Activated CD8-positive, alpha-beta memory T cell treated with anti-CD3 and anti-CD28 coated beads for 36 hours (primary cell): ENCODE measurements around the gene C6orf118. TPM values are rescaled to one million over a fixed set of nuclear protein-coding genes. Genes with fewer than 3 reads are reported as not detected.

Source experiments
- CTCF ChIA-PET: fragments of 350-600 bp; sonication (Branson Sonifier 250); formaldehyde crosslinking; loops from one replicate; lab custom pipeline; 2021; ENCODE audit warnings: antibody characterized with exemption; lab: Charles Lee
- POLR2A ChIA-PET: fragments of 350-600 bp; sonication (Branson Sonifier 250); formaldehyde crosslinking; loops from one replicate; lab custom pipeline; 2021; ENCODE audit warnings: antibody characterized with exemption; lab: Charles Lee
- total RNA-seq, 2 experiments: library from RNA; stranded (reverse); gene quantifications; one replicate each; pipeline ENCODE4 v1.2.3, GENCODE V29; 2021

C6orf118 gene
- total RNA-seq, result not detected

GRCh38 chr6:165308926-165309731, at the start of gene C6orf118:
Gene C6orf118, minus strand, starts transcription at chr6:165309605. Its CDS starts 19 bp downstream, at chr6:165309586.
- ChIA-PET CTCF (no interaction called here), POLR2A (no interaction called here)

GRCh38 chr6:165345700-165346099, 36.3 kb upstream of the C6orf118 start:
- CTCF ChIA-PET, result no interaction called here
- POLR2A ChIA-PET, result no interaction called here

DNA sequence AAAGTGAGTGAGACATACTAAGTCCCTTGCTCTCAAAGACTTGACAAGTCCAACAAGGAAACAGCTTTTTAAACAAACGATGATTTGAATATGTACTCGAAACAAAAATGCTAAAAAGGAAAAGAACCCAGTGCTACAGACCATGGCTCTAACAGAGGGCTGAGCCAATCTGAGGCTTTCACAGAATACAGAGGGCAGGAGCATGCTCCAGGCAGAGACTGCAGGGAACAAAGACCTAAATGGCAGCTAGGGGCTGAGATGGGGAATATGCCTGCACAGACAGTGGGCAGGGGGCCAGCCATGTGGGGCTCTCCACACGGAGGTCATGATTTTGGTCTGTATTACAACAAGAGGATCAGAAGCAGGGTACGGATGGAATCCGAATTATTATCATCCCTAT, 31.1 kb upstream of the C6orf118 start:
- CTCF ChIA-PET, result no interaction called here

GRCh38 chr6:165325609-165326008, 16.2 kb upstream of the C6orf118 start:
- CTCF ChIA-PET, result no interaction called here
- POLR2A ChIA-PET, result no interaction called here

More for the DNA sequence above, 31.1 kb upstream of the C6orf118 start:
- POLR2A ChIA-PET, result no interaction called here

- CTCF ChIA-PET, result no interaction called here
- POLR2A ChIA-PET, result no interaction called here
Observed at GRCh38 chr6:165321555-165322145, 12.2 kb upstream of the C6orf118 start.

DNA sequence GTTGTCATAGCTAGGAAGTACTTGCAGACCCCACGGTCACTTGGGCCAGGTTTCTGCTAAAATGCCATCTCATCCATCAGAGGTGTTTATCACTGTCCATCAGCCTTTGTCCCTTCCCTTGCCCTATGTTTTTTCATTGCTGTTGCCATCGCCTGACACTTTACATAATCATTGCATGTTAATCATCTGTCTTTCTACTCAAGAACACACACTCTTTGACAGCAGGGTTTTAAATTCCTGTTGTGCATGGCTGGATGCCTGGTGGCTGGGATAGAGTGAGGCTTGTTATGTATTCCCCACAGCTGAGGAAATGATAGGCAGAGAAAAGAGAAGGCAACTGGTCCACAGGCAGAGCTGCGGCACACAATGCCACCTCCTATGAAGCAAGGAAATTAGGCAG, 11.7 kb upstream of the C6orf118 start:
- ChIA-PET POLR2A (no interaction called here), CTCF (no interaction called here)

- POLR2A ChIA-PET, result no interaction called here
- CTCF ChIA-PET, result no interaction called here
Observed at GRCh38 chr6:165317723-165318122, 8.3 kb upstream of the C6orf118 start.

GRCh38 chr6:165306955-165307354, 2.5 kb downstream of the C6orf118 start:
- POLR2A ChIA-PET, result no interaction called here
- CTCF ChIA-PET, result no interaction called here

- POLR2A ChIA-PET, result no interaction called here
- CTCF ChIA-PET, result no interaction called here
Observed at GRCh38 chr6:165301372-165302246, 7.8 kb downstream of the C6orf118 start.

DNA sequence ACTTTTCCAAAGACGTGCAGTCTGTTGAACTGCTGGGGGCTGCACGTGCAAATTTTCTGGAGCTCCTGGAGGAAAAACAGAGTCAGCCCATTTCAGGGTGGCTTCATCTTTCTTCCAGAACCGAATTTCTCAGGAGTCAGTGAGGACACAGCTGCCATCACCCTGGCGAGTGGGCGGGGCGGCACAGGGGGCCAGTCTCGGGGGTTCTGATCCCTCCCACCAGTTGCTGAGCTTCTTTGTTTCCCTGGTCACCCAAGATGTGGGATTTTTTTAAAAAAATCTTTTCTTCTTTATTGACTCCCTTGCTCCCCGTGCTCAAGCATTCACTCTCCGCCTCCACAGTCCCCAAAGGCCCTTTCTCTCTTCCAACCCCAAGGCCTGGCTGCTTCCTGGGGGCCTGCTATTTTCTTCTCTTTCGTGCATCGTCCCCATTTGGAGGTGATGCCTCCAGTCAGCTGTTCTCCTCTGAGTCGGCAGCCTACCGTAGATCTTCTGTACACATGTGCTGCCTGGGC, 8.9 kb downstream of the C6orf118 start:
- POLR2A ChIA-PET, result no interaction called here

GRCh38 chr6:165298875-165299274, 10.5 kb downstream of the C6orf118 start:
- CTCF ChIA-PET, result no interaction called here
- POLR2A ChIA-PET, result no interaction called here

More for the DNA sequence above, 8.9 kb downstream of the C6orf118 start:
- CTCF ChIA-PET, result no interaction called here

- ChIA-PET CTCF (no interaction called here), POLR2A (no interaction called here)
Observed at GRCh38 chr6:165298402-165298801, 11.0 kb downstream of the C6orf118 start.

GRCh38 chr6:165292657-165293056, 16.7 kb downstream of the C6orf118 start:
- POLR2A ChIA-PET, result no interaction called here
- CTCF ChIA-PET, result no interaction called here

GRCh38 chr6:165274611-165275010, 34.8 kb downstream of the C6orf118 start:
- CTCF ChIA-PET, result no interaction called here
- POLR2A ChIA-PET, result no interaction called here

DNA sequence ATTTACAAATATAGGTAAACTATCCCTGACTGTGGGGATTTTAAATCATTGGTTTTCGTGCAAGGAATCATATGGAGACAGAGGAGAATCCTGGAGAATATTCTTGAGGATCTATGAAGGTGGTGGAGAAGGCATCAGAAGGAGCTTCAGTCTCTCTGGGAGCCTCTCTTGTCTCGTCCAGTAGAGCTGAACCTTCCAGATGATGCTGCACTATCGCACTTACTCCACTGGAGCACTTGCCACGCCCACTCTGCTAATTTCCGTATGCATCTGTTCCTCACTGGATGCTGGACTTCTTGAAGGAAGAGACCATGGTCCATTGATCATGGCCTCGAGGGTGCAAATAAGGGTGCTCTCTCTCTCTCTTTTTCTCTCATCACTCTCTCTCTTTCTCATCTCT, 36.8 kb downstream of the C6orf118 start:
- CTCF ChIA-PET, result no interaction called here
- POLR2A ChIA-PET, result no interaction called here

DNA sequence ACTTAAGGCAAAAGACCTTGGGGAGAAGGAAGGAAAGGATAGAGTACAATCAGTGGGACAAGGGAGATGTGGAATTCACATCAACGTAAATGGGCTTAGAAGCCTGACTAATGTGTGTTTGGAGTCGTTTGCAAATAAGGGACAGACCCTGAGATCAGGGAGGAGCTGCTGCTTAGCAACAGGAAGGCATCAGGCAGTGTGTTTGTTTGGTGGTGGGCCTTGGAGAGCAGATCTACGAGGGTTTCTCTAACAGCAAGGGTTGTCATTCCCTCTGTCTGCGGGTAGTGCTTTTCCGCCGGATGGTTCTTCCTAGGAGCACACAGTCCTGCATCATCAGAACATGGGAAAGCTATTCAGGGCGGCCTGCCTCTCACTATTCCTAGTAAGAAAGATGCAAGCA, 40.4 kb downstream of the C6orf118 start:
- CTCF ChIA-PET, result no interaction called here

GRCh38 chr6:165266621-165267020, 42.8 kb downstream of the C6orf118 start:
- ChIA-PET CTCF (no interaction called here), POLR2A (no interaction called here)

More for the DNA sequence above, 40.4 kb downstream of the C6orf118 start:
- POLR2A ChIA-PET, result no interaction called here

DNA sequence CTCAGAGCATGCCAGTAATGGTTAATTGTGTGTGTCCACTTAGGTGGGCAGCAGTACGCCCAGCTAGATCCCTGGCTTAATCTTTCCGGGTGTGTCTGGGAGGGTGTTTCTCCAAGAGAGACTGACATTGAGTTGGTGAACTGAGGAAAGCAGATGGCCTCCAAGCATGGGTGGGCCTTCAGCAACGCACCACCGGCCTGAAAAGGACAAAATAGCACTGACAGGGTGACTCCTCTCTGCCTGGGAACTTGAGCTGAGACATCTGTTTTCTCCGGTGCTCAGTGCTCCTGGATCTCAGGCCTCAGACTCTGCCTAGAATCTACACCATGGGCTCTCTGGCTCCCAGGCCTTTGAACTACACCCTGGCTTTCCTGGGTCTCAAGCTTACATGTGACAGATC, 43.2 kb downstream of the C6orf118 start:
- ChIA-PET CTCF (no interaction called here), POLR2A (no interaction called here)

DNA sequence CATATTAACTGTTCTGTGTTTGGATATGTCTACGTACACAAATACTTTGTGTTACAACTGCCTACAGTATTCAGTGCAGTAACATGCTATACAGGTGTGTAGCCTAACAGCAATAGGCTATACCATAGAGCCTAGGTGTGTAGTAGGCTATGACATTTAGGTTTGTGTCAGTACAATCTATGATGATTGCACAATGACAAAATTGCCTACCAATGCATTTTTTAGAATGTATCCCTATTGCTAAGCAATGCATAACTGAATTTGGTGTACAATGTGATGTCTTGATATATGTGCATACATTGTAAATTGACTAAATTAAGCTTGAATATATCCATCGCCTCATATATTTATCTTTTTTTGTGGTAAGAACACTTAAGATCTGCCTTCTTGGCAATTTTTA, 48.9 kb downstream of the C6orf118 start:
- ChIA-PET POLR2A (no interaction called here), CTCF (no interaction called here)

DNA sequence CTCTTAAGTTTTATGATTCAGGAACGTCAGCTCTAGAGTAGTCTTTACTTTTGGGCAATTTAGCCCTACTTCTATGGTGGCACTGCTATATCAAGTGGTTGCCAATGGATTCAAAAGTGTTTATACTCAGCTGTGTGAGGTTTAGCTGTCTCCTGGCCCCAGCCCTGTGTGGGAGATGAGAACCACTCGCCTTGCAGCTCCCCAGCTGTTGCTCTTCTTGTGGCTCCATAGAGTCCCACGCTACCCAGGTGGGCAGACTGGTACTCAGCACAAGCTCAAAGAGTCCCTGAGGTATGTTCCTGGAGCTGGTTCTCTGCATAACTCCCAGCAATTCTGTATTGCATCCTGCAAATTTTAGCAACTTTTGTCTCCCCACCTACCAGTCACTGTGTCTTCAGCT, 59.6 kb downstream of the C6orf118 start:
- ChIA-PET CTCF (no interaction called here), POLR2A (no interaction called here)
